Measurements from ENCODE around the gene SLC9A5. TPM values are rescaled to one million over a fixed set of nuclear protein-coding genes. Genes with fewer than 3 reads are reported as not detected.

The SLC9A5 gene
- total RNA-seq, 1 donor from 2014 or later: 4.4 TPM

GRCh38 chr16:67268136-67268579 is 19.4 kb downstream of the SLC9A5 start:
- Mint-ChIP-seq H3K4me3 (no peak overlapping the region), H3K9me3 (no peaks in the 10 kb centered on the region), H3K27ac (ENCODE audit: unreplicated experiment) (no peak overlapping the region), H3K36me3 (ENCODE audit: low read depth) (no peaks in the 10 kb centered on the region), H3K27me3 (ENCODE audit: low read depth) (peaks cover 2% of the 10 kb centered on the region), H3K4me1 (no peaks in the 10 kb centered on the region)
- TF ChIP-seq CTCF (conservative IDR thresholded peaks at IDR 0.05): no peak
- DNase-seq (ENCODE audit: low read depth, low spot score): no peak

GRCh38 chr16:67269766-67270165 is 21.0 kb downstream of the SLC9A5 start:
- Mint-ChIP-seq H3K36me3 (ENCODE audit: low read depth) (no peaks in the 10 kb centered on the region), H3K27me3 (ENCODE audit: low read depth) (no peaks in the 10 kb centered on the region), H3K27ac (ENCODE audit: unreplicated experiment) (no peak overlapping the region), H3K4me1 (no peaks in the 10 kb centered on the region), H3K9me3 (no peaks in the 10 kb centered on the region), H3K4me3 (no peak overlapping the region)
- no peak for DNase-seq (ENCODE audit: low read depth, low spot score)
- TF ChIP-seq CTCF (conservative IDR thresholded peaks at IDR 0.05): no peak

- no peak for DNase-seq (ENCODE audit: low read depth, low spot score)
- Mint-ChIP-seq H3K27ac (ENCODE audit: unreplicated experiment) (no peak overlapping the region), H3K27me3 (ENCODE audit: low read depth) (no peaks in the 10 kb centered on the region), H3K4me1 (no peaks in the 10 kb centered on the region), H3K36me3 (ENCODE audit: low read depth) (no peaks in the 10 kb centered on the region), H3K4me3 (no peak overlapping the region), H3K9me3 (no peaks in the 10 kb centered on the region)
- TF ChIP-seq CTCF (conservative IDR thresholded peaks at IDR 0.05): no peak
Observed at GRCh38 chr16:67270931-67271338, 22.2 kb downstream of the SLC9A5 start.

- H3K27me3 Mint-ChIP-seq (ENCODE audit: low read depth): no peaks in the 10 kb centered on the region
- H3K4me3 Mint-ChIP-seq: no peak overlapping the region
- DNase-seq (ENCODE audit: low read depth, low spot score): no peak
- no peak overlapping the region for H3K27ac Mint-ChIP-seq (ENCODE audit: unreplicated experiment)
- H3K9me3 Mint-ChIP-seq: no peaks in the 10 kb centered on the region
- H3K36me3 Mint-ChIP-seq (ENCODE audit: low read depth): no peaks in the 10 kb centered on the region
- H3K4me1 Mint-ChIP-seq: no peaks in the 10 kb centered on the region
- no peak for TF ChIP-seq CTCF (conservative IDR thresholded peaks at IDR 0.05)
Observed at GRCh38 chr16:67271446-67271845, 22.7 kb downstream of the SLC9A5 start.

GRCh38 chr16:67275321-67275720 is 26.5 kb downstream of the SLC9A5 start:
- no peak overlapping the region for H3K27ac Mint-ChIP-seq (ENCODE audit: unreplicated experiment)
- no peaks in the 10 kb centered on the region for H3K9me3 Mint-ChIP-seq
- no peak overlapping the region for H3K4me3 Mint-ChIP-seq
- no peaks in the 10 kb centered on the region for H3K36me3 Mint-ChIP-seq (ENCODE audit: low read depth)
- no peak for DNase-seq (ENCODE audit: low read depth, low spot score)
- no peaks in the 10 kb centered on the region for H3K27me3 Mint-ChIP-seq (ENCODE audit: low read depth)
- TF ChIP-seq CTCF (conservative IDR thresholded peaks at IDR 0.05): no peak
- no peaks in the 10 kb centered on the region for H3K4me1 Mint-ChIP-seq
